Uterus (tissue), 2 donors: ENCODE measurements around the gene KIF26A.

Experiments
- POLR2A ChIP-seq, 2 donors: fragments of 450-650 bp; IDR thresholded peaks; one replicate each; pipeline ENCODE4 v1.6.1; 2016; ENCODE audit warnings: antibody characterized with exemption in 2 of 2, mild to moderate bottlenecking in 1 of 2, moderate library complexity in 1 of 2
- TF ChIP-seq, protein P1 (sequence below), 4 experiments: fragments of 200-600 bp in 2 of 4; fragments of 450-650 bp in 2 of 4; sonication (generic) in 2 of 4; IDR thresholded peaks; one replicate each; pipeline ENCODE4 v1.5.1; 2016 to 2019; ENCODE audit warnings: antibody characterized with exemption in 4 of 4, mild to moderate bottlenecking in 2 of 4, moderate library complexity in 1 of 4

DNA sequence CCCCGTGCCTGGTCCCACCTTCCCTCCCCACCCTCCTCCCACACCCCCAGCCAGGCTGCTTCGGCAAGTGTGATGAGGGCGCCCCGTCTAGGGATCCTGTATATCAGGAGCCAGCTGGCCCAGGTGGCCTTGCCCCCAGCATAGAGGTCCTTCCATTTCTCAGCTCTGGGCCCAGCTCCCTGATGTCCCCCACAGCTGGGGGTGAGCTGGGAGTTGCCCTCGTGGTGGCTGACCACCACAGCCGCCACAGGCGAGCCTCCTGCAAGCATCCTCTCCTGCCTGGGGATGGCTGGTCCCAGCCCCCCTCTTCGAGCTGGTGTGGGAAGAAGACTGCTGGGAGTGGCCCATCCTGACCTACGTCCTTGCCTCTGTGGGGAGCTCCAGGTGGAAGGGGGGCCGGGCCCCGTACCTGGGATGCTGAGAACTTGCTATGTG lies 45.4 kb upstream of the KIF26A start:
- TF ChIP-seq, protein P1, sequence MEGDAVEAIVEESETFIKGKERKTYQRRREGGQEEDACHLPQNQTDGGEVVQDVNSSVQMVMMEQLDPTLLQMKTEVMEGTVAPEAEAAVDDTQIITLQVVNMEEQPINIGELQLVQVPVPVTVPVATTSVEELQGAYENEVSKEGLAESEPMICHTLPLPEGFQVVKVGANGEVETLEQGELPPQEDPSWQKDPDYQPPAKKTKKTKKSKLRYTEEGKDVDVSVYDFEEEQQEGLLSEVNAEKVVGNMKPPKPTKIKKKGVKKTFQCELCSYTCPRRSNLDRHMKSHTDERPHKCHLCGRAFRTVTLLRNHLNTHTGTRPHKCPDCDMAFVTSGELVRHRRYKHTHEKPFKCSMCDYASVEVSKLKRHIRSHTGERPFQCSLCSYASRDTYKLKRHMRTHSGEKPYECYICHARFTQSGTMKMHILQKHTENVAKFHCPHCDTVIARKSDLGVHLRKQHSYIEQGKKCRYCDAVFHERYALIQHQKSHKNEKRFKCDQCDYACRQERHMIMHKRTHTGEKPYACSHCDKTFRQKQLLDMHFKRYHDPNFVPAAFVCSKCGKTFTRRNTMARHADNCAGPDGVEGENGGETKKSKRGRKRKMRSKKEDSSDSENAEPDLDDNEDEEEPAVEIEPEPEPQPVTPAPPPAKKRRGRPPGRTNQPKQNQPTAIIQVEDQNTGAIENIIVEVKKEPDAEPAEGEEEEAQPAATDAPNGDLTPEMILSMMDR (IDR thresholded peaks at IDR 0.05), result no peak
- no peak for TF ChIP-seq POLR2A (IDR thresholded peaks at IDR 0.05)
